GM19351 (cell line): Measurements from ENCODE around the gene SCMH1.

Experiments
- ATAC-seq: cut with Tn5 transposase; IDR thresholded peaks from one replicate; pipeline ENCODE4 v1.9.1; 2021; ENCODE audit warnings: mild to moderate bottlenecking, moderate library complexity; ENCODE audit not compliant: unreplicated experiment

SCMH1 gene

GRCh38 chr1:41101950-41102607, 140.0 kb downstream of the SCMH1 start:
- no peak for ATAC-seq

GRCh38 chr1:41101076-41101475, 141.0 kb downstream of the SCMH1 start:
- no peak for ATAC-seq

GRCh38 chr1:41100170-41100569, 141.9 kb downstream of the SCMH1 start:
- no peak for ATAC-seq

GRCh38 chr1:41098730-41099460, 143.2 kb downstream of the SCMH1 start:
- no peak for ATAC-seq

GRCh38 chr1:41097105-41097504, 145.0 kb downstream of the SCMH1 start:
- no peak for ATAC-seq

GRCh38 chr1:41093826-41094225, 148.3 kb downstream of the SCMH1 start:
- no peak for ATAC-seq

- ATAC-seq = no peak
These were observed 155.2 kb downstream of the SCMH1 start for GRCh38 chr1:41086921-41087320.

- ATAC-seq = no peak
These were observed 163.5 kb downstream of the SCMH1 start for GRCh38 chr1:41078616-41079015.

GRCh38 chr1:41078193-41078592, 163.9 kb downstream of the SCMH1 start:
- no peak for ATAC-seq

GRCh38 chr1:41073971-41074370, 168.1 kb downstream of the SCMH1 start:
- no peak for ATAC-seq

- ATAC-seq = no peak
These were observed 170.1 kb downstream of the SCMH1 start for GRCh38 chr1:41072051-41072450.

GRCh38 chr1:41056907-41057306, 185.2 kb downstream of the SCMH1 start:
- no peak for ATAC-seq

GRCh38 chr1:41053316-41053715, 188.8 kb downstream of the SCMH1 start:
- no peak for ATAC-seq

- ATAC-seq = no peak
These were observed 191.1 kb downstream of the SCMH1 start for GRCh38 chr1:41051022-41051421.

- ATAC-seq = no peak
These were observed 193.6 kb downstream of the SCMH1 start for GRCh38 chr1:41048540-41048939.

- ATAC-seq = no peak
These were observed 195.7 kb downstream of the SCMH1 start for GRCh38 chr1:41046347-41046775.

GRCh38 chr1:41045740-41046139, 196.4 kb downstream of the SCMH1 start:
- ATAC-seq = no peak

- no peak for ATAC-seq
These were observed 197.9 kb downstream of the SCMH1 start for GRCh38 chr1:41044187-41044586.

- ATAC-seq = no peak
These were observed 200.4 kb downstream of the SCMH1 start for GRCh38 chr1:41041614-41042270.

- no peak for ATAC-seq
These were observed 204.0 kb downstream of the SCMH1 start for GRCh38 chr1:41038110-41038509.

GRCh38 chr1:41037116-41037903, 204.8 kb downstream of the SCMH1 start:
- no peak for ATAC-seq
